Measurements from ENCODE around the gene KRT78.

Gene KRT78

GRCh38 chr12:52791271-52792184, 57.3 kb downstream of the KRT78 start:
- no peak for TF ChIP-seq CTCF (conservative IDR thresholded peaks at IDR 0.05; ENCODE audit: low read length)
- H3K4me3 ChIP-seq (ENCODE audit: low read length): no peak overlapping the region
- DNase-seq (ENCODE audit: low read depth): peak; percentile 32

GRCh38 chr12:52790427-52791270, 58.1 kb downstream of the KRT78 start:
- TF ChIP-seq CTCF (conservative IDR thresholded peaks at IDR 0.05; ENCODE audit: low read length): no peak
- no peak for DNase-seq (ENCODE audit: low read depth)
- no peak overlapping the region for H3K4me3 ChIP-seq (ENCODE audit: low read length)

- no peak for TF ChIP-seq CTCF (conservative IDR thresholded peaks at IDR 0.05; ENCODE audit: low read length)
- DNase-seq (ENCODE audit: low read depth): no peak
- no peak overlapping the region for H3K4me3 ChIP-seq (ENCODE audit: low read length)
Observed at GRCh38 chr12:52789637-52790426, 59.0 kb downstream of the KRT78 start.

GRCh38 chr12:52788876-52789636, 59.7 kb downstream of the KRT78 start:
- no peak for TF ChIP-seq CTCF (conservative IDR thresholded peaks at IDR 0.05; ENCODE audit: low read length)
- H3K4me3 ChIP-seq (ENCODE audit: low read length): no peak overlapping the region
- DNase-seq (ENCODE audit: low read depth): no peak

GRCh38 chr12:52788192-52788875, 60.5 kb downstream of the KRT78 start:
- DNase-seq (ENCODE audit: low read depth): no peak
- TF ChIP-seq CTCF (conservative IDR thresholded peaks at IDR 0.05; ENCODE audit: low read length): no peak
- H3K4me3 ChIP-seq (ENCODE audit: low read length): no peak overlapping the region

All from AG10803 (cell line).